ENCODE measurements around the gene ABHD8. TPM values are rescaled to one million over a fixed set of nuclear protein-coding genes. Genes with fewer than 3 reads are reported as not detected.
"Not testable (repeated sequence)": the region's sequence is repeated elsewhere in the genome, so short reads cannot be mapped to it uniquely, and the experiment has no call there.

The ABHD8 gene
- total and polyA plus RNA-seq, 3 donors from 2014 or later: 27.1 to 70.7 (median 49.1) TPM

DNA sequence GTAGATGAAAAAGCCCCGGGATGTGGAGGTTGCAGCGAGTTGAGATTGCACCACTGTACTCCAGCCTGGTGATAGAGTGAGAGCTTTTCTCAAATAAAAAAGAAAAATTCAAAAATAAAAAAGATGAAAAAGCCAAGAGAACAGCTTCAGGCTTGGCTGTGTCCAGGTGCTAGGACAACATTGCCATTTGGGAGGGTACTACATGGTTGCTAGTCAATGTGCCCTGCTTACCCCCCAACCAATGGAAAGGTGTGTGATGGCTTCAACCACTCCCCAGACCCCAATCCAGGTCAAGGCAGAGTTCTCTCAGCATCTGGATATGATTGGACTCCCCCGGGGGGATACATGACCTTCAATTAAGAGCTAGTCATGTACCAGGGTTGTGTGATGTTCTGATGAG, 23.8 kb downstream of the ABHD8 start:
- Histone ChIP-seq H3K36me3 (ENCODE audit: low read depth, missing control alignments) (no peaks in the 10 kb centered on the region), H3K4me1 (peaks cover 10% of the 10 kb centered on the region), H3K27me3 (no peaks in the 10 kb centered on the region), H3K4me3 (no peak overlapping the region), H3K9me3 (no peaks in the 10 kb centered on the region), H3K27ac (no peak overlapping the region)
- intact Hi-C loops (cut with DNase I; ENCODE audit: low total_unique reads): loop anchor here (10.0 kb wide), 1 partner anchor 75 kb away; no protein-coding TSS in a partner anchor
- no peak for TF ChIP-seq POLR2A (IDR thresholded peaks at IDR 0.05)
- TF ChIP-seq, protein P1, sequence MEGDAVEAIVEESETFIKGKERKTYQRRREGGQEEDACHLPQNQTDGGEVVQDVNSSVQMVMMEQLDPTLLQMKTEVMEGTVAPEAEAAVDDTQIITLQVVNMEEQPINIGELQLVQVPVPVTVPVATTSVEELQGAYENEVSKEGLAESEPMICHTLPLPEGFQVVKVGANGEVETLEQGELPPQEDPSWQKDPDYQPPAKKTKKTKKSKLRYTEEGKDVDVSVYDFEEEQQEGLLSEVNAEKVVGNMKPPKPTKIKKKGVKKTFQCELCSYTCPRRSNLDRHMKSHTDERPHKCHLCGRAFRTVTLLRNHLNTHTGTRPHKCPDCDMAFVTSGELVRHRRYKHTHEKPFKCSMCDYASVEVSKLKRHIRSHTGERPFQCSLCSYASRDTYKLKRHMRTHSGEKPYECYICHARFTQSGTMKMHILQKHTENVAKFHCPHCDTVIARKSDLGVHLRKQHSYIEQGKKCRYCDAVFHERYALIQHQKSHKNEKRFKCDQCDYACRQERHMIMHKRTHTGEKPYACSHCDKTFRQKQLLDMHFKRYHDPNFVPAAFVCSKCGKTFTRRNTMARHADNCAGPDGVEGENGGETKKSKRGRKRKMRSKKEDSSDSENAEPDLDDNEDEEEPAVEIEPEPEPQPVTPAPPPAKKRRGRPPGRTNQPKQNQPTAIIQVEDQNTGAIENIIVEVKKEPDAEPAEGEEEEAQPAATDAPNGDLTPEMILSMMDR (IDR thresholded peaks at IDR 0.05): no peak
- 63 to 78% methylated on average over 3 of the region's 3 CpGs for WGBS, 2 donors
- no peak for DNase-seq

DNA sequence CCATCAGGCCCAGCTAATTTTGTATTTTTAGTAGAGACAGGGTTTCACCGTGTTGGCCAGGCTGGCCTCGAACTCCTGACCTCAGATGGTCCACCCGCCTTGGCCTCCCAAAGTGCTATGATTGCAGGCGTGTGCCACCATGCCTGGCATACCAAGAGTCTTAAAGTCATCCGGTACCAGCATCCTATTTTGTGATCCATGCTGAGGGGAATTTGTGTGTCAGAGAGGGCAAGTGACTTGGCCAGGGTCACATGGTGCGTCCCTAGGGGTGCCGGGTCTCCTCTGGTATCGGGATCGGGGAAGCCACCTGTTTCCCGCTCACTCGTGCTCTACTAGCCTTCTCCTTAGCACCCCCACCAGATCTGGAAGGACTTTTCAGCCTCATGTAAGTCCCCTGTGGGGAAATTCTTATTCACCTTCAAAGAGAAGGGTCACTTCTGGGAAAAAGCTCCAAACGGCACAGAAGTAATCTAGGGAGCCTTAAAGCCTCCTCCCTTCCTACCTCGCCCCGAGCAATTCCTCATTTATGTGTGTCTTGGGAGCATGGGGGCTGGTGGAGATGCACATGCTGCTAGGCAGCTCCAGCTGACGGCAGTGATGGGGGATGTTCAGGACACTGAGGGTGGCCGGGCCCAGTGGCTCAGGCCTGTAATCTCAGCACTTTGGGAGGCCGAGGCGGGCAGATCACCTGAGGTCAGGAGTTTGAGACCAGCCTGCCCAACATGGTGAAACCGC, 27.6 kb downstream of the ABHD8 start:
- 91 to 94% methylated on average over 18 to 19 of the region's 19 CpGs for WGBS, 2 donors
- Histone ChIP-seq H3K4me3 (no peak overlapping the region), H3K27ac (no peak overlapping the region), H3K36me3 (ENCODE audit: low read depth, missing control alignments) (no peaks in the 10 kb centered on the region), H3K9me3 (no peaks in the 10 kb centered on the region), H3K4me1 (no peaks in the 10 kb centered on the region), H3K27me3 (no peaks in the 10 kb centered on the region)
- TF ChIP-seq POLR2A (IDR thresholded peaks at IDR 0.05): no peak
- TF ChIP-seq, protein P1 (IDR thresholded peaks at IDR 0.05): no peak
- intact Hi-C loops (cut with DNase I; ENCODE audit: low total_unique reads): loop anchor here (10.0 kb wide), 1 partner anchor 71 kb away; no protein-coding TSS in a partner anchor
- no peak for DNase-seq

DNA sequence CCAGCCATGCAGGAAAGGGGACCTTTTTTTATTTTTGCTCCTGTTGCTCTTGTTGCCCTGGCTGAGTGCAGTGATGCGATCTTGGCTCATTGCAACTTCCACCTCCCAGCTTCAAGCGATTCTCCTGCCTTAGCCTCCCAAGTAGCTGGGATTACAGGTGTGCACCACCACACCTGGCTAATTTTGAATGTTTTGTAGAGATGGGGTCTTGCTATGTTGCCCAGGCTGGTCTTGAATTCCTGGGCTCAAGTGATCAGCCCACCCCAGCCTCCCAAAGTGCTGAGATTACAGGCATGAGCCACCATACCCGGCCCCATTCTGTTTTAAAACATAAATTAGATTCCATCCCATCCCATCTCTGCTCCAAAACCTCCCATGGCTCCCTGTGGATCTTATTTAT, 28.3 kb downstream of the ABHD8 start:
- 98 to 100% methylated on average over 3 of the region's 3 CpGs for WGBS, 2 donors
- not testable (repeated sequence) for H3K36me3 ChIP-seq (ENCODE audit: low read depth, missing control alignments); DNase-seq; H3K9me3 ChIP-seq; H3K4me3 ChIP-seq; H3K27ac ChIP-seq; H3K27me3 ChIP-seq; H3K4me1 ChIP-seq
- intact Hi-C loops (cut with DNase I; ENCODE audit: low total_unique reads): loop anchor here (10.0 kb wide), 1 partner anchor 70 kb away; no protein-coding TSS in a partner anchor

DNA sequence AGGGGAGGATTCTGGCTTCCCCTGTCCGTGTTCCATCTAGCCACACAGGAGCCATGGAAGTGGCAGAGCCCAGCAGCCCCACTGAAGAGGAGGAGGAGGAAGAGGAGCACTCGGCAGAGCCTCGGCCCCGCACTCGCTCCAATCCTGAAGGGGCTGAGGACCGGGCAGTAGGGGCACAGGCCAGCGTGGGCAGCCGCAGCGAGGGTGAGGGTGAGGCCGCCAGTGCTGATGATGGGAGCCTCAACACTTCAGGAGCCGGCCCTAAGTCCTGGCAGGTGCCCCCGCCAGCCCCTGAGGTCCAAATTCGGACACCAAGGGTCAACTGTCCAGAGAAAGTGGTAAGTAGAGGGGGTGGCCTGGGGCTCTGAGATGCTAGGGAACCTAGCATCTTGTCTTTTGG, 34.5 kb downstream of the ABHD8 start:
- WGBS, 2 donors: 90% methylated on average over 13 of the region's 13 CpGs
- no peak for TF ChIP-seq POLR2A (IDR thresholded peaks at IDR 0.05)
- TF ChIP-seq, protein P1 (IDR thresholded peaks at IDR 0.05): no peak
- Histone ChIP-seq H3K27ac (no peak overlapping the region), H3K9me3 (no peaks in the 10 kb centered on the region), H3K27me3 (no peaks in the 10 kb centered on the region), H3K4me1 (peaks cover 6% of the 10 kb centered on the region), H3K4me3 (no peak overlapping the region), H3K36me3 (ENCODE audit: low read depth, missing control alignments) (no peaks in the 10 kb centered on the region)
- no peak for DNase-seq
- intact Hi-C loops (cut with DNase I; ENCODE audit: low total_unique reads): no loop called here

DNA sequence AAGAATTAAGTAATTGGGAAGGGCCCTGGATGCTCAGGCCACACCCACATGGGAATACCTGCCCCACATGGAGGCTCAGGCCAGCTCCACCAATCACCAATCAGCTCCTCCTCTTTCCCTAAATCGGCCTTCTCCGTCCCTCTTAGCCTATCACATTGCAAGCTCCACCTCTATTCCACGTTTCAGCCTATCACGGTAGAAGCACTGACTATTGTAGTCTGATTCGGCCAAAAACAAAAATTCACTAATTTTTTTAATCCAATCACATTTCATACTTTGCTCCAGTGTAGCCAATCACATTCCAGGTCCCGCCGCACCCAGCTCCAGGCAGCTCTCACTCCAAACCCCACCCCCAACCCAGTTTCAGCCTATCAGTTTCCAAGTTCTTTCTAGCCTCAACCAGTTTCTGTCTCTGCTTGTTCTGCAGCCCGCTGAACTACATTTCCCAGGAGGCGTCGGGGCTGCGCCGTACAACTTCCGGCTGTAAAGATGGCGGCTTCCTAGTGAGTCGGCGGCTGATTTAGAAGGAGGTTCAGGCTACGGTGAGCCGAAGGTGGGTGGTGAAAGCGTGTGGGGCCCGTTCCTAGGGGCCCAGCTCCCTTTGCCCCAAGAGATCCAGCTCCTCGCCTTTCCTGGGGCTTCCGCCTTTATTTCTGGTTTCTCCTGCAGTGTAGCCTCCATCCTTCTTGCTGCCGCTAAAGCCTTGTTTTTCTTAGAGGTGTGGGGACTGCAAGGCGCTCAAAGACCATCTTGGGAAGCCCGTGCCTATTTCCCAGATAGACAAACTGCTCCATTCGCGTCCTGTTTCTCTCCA, 36.0 kb downstream of the ABHD8 start, which contains the start of gene BABAM1:
Gene BABAM1, plus strand, starts transcription at position 469 of the 814 bp plus-strand sequence. CDS start 1,364 bp downstream, outside the sequence.
- peak; percentile 99 for DNase-seq
- peaks cover 6% of the 10 kb centered on the region for H3K4me1 ChIP-seq
- H3K27ac ChIP-seq: peak within 1 kb of the TSS; percentile 61 to 80
- H3K9me3 ChIP-seq: no peaks in the 10 kb centered on the region
- H3K36me3 ChIP-seq (ENCODE audit: low read depth, missing control alignments): no peaks in the 10 kb centered on the region
- H3K27me3 ChIP-seq: no peaks in the 10 kb centered on the region
- H3K4me3 ChIP-seq: peak within 1 kb of the TSS; percentile 70 to 84
- WGBS, 2 donors: 0% methylated on average over 27 of the region's 27 CpGs
- no peak for TF ChIP-seq POLR2A (IDR thresholded peaks at IDR 0.05)
- TF ChIP-seq, protein P1 (IDR thresholded peaks at IDR 0.05): no peak
- intact Hi-C loops (cut with DNase I; ENCODE audit: low total_unique reads): no loop called here

All from testis (tissue), 3 donors.